Activated CD8-positive, alpha-beta memory T cell treated with anti-CD3 and anti-CD28 coated beads, Interleukin-2, amount 50 U/mL, for 4 hours (primary cell): Measurements from ENCODE around the gene FRMD4B.
"Not testable (repeated sequence)": the region's sequence is repeated elsewhere in the genome, so short reads cannot be mapped to it uniquely, and the experiment has no call there.

Experiments
- DNase-seq: peaks from one replicate; pipeline ENCODE4 v3.0.0-alpha.2; 2020

The FRMD4B gene

DNA sequence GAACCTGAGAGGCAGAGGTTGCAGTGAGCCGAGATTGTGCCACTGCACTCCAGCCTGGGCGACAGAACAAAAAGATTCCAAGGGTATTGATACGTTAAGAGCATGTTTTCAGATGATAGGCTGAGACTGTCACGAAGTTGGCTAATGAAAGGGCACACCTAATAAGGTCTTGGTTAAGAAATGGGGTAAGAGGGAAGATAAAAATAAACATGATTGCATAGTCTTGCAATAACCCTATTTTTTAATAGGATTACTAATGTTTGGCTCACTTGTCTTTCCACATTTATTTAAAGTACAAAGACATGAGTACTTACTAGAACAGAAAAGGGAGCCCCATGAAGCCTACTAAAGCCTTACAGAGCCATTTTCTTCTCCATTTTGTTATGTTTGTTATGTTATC, 109.0 kb downstream of the FRMD4B start:
- DNase-seq = no peak

DNA sequence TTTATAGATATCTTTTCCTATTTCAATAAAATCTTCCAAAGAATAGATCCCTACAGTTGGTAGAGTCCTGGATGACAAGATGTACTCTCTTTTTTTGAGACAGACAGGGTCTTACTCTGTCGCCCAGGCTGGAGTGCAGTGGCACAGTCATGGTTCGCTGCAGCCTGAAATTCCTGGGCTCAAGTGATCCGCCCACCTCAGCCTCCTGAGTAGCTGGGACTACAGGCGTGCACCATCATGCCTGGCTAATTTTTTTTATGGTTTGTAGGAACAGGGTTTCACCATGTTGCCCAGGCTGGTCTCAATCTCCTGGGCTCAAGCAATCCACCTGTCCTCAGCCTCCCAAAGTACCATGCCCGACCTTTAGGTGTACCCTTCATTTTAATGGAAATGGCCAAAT, 109.7 kb downstream of the FRMD4B start:
- DNase-seq = not testable (repeated sequence)

DNA sequence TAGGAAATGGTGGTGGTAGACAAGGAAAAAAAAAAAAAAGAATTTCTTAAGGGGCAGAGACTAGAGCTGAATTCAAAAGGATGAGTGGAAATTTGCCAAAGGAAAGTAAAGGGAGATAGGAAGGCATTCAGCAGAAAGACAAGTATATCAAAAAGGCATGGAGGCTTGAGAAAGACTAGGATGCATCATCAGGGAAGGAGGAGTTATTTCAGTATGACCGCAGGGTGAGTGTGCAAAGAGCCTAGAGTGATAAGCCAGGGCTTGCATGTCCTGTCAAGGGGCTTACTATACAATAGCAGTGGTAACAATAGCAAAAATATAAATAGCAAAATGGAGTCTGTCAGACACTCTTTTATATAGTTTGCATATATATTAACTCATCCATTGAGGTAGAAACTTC, 112.0 kb downstream of the FRMD4B start:
- DNase-seq = no peak

DNA sequence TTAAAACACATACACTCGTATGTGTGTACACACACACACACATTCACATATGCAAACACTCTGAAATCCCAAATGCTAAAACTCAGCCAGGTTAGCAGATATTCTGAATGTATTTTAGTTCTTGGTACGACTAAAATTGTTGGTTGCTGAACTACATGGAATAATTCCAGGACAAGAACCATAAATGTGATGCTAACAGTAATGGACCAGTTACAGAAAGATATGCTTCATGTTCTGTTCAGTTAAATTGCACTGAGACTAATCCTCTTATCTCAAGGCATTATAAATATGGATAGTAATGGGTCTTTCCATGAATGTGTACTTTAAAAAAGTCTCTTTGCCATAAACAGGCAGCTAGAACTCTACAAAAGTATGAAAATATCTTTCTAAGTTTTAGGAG, 113.3 kb downstream of the FRMD4B start:
- DNase-seq = no peak

DNA sequence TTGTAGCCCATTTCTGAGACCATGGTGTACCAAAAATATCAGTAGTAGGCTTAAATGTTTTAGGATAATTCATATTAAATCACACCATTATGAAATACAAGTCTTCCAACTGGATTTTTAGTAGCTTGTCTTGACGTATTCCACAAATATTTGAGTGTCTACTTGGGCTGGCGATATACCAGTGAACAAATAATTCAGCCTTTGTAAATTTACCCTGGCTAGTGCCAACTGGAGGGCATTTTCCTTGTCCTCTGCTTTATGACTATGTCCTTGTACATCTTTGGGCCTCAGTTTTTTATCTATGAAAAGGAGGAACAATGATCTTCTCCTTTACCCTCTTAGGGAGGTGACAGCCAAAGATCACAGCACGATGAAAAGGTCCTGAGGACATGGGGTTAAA, 114.8 kb downstream of the FRMD4B start:
- no peak for DNase-seq

DNA sequence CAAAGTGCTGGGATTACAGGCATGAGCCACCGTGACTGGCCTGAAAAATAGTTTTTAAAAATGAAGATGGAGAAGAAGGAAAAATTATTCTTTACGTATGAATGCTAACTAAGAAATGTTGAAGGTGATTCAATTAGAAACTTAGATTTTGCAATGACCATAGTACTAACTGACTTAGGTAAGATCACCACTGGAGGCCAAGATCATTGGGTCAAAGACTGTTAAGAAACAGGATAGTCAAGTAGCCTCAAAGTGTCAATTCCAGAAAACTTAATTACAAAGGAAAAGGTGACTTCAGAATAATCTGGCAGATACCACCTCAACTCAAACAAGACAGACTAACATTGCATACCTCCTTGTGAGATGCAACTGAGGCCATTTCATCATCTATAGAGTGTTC, 119.3 kb downstream of the FRMD4B start:
- no peak for DNase-seq

DNA sequence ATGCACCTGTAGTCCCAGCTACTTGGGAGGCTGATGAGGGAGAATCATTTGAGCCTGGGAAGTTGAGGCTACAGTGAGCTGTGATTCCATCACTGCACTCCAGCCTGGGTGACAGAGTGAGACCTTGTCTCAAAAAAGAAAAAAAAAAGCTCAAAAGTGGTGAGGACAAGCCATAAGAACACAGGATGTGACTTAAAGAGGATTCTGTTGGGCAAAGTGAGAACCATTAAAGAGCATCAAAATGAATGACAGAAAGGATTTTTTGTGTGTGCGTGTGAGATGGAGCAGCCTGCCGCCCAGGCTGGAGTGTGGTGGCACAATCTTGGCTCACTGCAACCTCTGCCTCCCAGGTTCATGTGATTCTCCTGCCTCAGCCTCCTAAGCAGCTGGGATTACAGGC, 119.8 kb downstream of the FRMD4B start:
- not testable (repeated sequence) for DNase-seq

DNA sequence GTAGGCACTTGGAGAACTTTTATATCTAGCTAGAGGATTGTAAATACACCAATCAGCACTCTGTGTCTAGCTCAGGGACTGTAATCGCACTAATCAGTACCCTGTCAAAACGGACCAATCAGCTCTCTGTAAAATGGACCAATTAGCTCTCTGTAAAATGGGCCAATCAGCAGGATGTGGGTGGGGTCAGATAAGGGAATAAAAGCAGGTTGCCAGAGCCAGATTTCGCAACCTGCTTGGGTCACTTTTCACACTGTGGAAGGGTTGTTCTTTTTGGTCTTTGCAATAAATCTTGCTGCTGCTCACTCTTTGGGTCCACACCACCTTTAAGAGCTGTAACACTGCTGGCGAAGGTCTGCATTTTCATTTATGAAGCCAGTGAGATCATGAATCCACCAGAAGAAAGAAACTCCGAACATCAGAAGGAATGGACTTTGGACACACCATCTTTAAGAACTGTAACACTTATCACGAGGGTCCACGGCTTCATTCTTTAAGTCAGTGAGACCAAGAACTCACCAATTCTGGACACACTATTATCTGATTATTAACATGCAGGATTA, 125.0 kb downstream of the FRMD4B start:
- not testable (repeated sequence) for DNase-seq

DNA sequence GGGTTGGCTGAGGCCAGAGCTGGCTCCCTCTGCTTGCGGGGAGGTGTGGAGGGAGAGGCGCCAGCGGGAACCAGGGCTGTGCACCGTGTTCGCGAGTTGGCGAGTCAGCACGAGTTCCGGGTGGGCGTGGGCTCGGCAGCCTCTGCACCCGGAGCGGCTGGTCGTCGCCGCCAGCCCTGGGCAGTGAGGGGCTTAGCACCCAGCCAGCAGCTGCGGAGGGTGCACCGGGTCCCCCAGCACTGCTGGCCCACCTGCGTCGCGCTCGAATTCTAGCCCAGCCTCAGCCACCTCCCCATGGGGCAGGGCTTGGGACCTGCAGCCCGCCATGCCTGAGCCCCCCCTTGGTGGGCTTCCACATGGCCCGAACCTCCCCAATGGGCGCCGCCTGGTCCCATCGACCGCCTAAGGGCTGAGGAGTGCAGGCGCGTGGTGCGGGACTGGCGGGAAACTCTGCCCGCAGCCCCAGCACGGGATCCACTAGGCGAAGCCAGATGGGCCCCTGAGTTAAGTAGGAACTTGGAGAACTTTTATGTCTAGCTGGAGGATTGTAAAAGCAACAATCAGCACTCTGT, 125.6 kb downstream of the FRMD4B start:
- DNase-seq = no peak

DNA sequence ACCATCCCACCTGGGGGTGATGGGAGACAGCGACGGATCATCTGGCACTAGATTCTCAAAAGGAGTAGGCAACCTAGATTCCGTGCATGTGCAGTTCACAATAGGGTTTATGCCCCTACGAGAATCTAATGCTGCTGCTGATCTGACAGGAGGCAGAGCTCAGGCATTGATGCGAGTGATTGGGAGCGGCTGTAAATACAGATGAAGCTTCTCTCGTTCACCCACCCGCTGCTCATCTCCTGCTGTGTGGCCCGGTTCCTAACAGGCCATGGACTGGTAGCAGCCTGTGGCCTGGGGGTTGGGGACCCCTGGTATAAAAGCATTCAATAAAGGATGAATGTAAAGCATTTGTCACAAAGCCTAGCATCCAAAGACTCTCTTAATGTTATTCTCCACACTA, 126.8 kb downstream of the FRMD4B start:
- DNase-seq = no peak

DNA sequence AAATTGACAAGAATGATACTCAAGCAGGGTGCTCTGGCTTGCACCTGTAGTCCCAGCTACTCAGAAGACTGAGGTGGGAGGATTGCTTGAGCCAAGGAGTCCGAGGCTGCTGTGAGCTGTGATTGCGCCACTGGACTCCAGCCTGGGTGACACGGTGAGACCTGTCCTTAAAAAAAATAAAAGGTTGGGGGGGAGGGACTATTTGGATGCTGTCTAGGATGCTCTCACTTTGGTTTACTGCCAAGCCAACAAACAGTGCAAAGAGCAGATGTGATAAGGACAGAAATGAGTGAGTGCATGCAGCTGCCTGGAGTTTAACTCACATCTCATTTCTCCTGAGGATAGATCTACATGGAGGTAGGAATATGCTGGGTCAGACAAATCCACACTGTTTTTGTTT, 130.0 kb downstream of the FRMD4B start:
- no peak for DNase-seq

DNA sequence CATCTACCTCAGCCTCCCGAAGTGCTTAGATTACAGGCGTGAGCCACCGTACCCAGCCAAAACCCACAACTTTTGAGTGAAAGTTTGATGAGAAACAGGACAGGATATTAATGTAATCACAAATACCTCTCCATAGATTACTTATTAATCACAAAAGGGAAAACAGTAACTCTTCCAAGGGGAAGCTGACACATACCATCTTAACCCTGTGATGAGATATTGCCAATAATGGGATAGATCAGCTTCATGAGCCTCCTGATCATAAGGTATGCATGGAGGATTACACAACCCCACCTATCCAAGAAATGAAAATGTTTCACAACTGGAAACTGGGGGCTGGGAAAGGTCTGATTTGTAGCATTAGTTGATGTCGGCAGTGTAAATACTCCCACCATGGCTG, 131.5 kb downstream of the FRMD4B start:
- no peak for DNase-seq

DNA sequence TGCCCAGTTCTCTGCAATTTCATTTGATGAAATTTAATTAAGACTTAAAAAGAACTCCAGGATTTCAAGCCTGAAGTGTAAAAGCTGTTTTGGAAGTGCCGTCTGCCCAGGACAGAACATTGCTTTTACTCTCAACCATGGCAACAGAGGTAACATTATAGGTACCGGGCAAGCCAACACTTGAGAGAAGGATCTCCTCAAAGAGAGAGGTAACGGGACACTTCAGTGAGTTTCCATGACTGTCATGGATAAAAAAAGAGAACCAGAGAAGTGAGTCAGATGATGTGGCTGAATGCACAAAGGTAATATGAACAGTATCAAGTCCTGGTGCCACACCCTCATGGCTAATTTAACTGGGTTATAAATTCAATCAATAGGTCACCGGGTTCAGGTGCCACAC, 133.3 kb downstream of the FRMD4B start:
- no peak for DNase-seq

DNA sequence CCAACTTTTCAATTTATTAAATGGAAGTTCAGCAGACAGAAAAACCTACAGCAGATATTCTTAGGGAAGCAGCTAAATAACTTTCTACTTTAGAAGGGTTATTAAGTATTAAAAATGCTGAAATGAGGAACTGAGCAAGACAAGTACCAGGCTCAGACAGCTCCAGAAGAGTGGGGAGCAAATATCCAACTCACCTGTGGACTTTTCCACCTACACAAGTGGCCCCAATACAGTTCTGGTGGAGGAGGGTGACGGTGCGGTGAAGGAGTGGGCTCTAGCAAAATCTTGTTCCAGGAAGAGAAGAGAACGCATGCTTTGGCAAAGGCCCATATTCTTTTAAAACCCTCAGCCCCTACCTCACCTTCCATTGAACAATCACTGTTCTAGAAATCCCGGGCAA, 133.7 kb downstream of the FRMD4B start:
- no peak for DNase-seq

DNA sequence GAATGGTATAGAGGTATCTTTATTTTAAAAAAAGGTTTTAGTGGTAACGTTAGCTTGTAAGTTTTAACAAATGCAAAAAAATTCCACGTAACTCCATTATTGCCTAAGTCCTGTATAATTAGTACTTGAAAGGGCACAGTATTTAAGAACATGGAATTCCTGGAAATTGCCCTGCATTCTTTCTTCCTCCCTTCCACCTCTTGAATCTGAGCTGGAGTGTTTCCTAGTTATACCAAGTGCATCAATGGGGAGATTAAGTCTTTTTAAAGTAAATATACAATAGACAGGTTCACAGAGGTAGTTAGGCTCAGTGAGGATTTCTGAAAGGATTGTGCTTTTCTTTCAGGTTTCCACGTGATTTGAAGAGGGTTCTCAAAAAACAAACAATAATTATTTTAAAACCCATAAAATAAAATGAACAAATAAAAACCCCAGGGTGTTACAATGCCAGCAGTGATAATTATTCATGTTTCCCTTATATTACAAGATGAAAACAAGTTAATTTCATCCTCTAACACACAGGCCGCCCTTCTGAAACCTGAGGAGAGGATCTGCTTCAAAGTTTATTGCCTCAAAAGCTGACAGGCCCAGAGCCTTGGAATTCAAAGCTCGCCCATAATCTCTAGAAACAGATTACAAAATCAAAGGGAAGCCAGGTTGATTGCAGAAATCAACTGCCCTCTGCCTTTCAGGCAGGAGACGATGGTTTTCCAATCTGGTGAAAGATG, 134.6 kb downstream of the FRMD4B start:
- DNase-seq = no peak

DNA sequence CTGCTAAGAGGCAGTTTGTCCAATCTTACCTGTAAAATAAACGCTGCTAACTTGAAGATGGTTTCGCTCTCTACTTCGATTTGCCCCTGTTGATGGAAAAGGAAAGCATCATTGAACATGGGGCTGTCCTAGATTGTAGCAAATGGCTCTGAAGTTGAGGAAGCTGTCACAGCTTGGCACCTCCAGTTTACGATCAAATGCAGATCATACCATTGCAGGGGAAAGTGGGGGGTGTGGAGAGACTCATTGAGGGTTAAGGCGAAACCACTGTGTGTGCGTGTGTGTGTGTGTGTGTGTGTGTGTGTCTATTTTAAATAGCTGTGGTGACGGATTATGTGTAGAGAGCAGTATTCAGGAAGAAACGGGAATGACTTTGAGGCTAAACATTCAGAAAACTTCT, 135.9 kb downstream of the FRMD4B start:
- peak; percentile 18 for DNase-seq

DNA sequence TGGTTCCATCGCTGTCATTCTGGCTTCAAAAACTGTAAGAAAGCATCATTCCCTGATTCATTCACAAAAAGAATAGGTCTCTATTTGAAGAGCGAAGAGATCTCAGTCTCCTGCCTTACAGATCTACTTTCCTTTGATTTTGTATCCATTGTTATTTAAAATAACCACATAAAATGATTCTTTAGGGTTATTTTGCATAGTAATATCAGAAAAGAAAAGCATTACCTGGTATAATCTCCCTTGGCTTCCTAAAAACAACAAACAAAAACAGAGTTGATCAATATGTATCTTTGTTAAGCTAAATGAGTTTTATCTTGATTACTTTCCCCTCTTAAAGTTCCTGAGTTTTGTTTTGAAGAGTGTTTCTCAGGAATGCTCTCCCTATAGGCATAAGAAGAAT, 136.9 kb downstream of the FRMD4B start:
- no peak for DNase-seq

DNA sequence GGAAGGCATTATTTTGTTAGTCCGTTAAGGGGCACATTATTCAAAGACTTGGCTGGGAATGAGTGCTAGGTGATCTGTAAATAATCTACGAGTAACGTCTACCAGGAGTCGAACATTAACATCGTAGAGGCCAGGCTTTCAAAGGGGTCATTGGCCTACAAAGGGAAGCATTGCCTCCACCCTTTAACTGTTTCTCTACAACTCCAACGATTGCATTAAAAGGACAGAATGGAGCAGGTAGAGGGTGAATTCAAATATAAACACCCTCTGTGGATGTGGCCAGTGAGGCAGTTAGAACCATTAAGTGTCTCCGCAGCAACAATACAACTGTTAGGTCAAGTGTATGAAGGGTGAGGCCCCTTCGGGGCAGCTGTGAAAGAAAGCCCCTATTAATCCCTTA, 137.5 kb downstream of the FRMD4B start:
- no peak for DNase-seq

DNA sequence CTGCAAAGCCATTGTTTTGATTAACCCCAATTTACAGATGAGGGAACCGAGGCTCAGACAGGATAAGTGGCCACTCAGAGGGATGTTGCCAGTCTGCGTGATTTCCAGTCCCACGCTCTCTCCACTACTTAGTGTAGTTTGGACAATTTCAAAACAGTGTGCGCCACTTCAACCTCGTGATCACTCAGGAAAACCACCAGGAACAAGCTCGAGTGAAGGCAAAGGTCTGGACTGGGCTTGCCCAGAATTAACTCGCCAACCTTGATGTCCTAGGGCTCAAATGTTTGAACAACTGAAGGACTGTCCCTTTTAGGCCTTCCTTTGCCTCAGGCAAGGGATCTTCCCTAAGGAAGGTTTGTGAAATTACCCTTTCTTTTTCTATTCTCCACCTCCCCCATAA, 139.3 kb downstream of the FRMD4B start:
- no peak for DNase-seq

DNA sequence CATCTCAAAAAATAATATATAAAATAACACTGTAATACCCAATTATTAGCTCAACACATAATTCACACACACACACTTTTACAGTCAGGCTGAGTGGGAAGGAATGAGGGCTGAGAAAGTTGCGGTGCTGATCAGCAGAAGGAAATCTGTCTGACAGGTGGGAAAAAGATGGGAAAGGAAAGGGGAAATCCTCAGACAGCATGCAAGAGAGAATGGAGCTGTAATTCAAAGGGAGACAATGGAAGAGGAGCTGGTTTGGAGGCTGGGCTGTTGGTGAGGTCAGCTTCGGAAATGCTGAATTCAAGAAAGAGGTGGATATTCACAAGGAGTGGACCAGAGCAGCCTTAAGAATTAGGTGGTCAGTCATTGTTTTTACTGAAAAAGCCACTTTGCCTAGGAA, 141.8 kb downstream of the FRMD4B start:
- DNase-seq = no peak

DNA sequence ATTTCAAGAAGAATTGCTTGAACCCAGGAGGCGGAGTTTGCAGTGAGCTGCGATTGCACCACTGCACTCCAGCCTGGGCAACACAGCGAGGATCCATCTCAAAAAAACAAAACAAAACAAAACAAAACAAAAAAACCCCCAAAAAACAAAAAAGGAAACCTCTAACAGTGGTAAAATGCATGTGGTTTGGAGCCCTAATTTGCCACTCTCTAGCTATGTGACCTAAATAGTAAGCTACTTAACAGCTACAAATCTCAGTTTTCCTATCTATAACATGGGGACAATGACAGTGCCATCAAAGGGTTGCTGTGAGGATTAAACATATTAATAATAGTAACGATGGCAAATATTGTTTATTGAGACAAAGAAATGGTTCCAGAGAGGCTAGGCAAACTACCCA, 144.1 kb downstream of the FRMD4B start:
- DNase-seq = no peak

DNA sequence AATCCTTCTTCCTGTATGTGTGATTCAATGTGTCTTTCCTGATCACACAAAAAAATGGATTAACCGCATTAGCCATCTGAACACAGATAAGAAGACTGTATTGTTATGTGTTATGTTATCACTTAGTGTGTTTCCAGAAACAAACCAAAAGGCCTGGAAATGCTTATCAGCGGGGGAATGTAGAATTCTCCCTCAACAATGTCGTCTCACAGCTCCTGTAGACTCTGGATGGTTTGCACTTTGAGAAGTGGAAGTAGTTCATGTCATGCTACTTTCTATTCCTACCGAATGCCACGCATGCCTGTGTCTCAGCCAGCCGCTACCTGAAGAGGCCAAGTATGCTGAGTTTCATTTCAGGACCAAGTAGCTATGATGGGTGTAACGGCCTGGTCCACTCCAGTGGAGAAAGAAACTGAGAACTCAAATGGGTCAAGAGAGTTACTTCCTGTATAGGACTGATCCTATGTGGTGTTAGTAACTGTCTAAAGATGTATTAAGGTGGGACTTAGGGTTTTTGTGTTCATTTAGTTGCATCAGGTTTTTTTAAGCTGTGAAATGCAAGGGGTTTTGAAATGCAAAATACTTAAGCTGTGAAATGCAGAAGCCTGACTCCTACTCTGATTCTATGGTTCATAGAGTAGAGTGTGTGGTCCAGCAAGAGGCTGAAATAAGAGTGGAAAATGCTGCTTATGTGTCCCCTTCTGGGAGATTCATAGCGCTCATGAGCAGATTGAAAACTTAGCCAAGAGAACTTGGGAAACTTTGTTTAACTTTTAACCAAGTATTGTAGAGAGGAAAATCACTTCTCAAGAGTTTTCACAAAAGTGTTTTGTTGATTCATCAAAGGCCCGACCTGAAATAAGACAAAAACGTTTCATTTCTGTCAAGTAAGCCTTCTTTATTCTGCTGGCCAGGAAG, 145.0 kb downstream of the FRMD4B start:
- DNase-seq = no peak

DNA sequence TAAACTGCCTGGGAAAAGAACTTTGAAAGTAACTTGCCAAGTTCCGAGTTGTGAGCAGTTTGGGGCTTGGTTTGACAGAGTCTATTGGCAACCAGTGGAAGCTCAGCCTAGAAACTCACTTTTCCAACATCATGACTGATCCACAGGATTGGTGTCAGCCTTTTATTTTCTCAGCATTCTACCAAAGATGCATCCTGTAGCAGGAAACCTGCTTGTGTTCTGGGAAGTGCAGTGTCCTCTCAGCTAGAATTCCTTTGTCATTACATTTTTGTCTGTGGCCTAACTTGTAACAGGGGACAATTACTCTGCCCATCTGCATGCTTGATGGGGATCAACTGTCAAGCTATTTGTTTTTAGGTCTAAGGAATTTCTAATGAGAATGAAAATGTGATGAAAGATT, 146.8 kb downstream of the FRMD4B start:
- no peak for DNase-seq
